SK-MEL-5 (cell line): ENCODE results near the gene PLA2G4E. TPM values are rescaled to one million over a fixed set of nuclear protein-coding genes. Genes with fewer than 3 reads are reported as not detected.

Experiments used
- DNase-seq: peaks from one replicate; pipeline ENCODE4 v3.0.0-alpha.2; 2016; ENCODE audit warnings: low read depth, low spot score
- in situ Hi-C: cut with HindIII; loops from 2 replicates; pipeline ENCODE4 v1.10.0; 2016; ENCODE audit warnings: low sequenced_read_pairs, high pct_unique_total_duplicates, low pct_unique_long_range_greater_than_20kb
- polyA plus RNA-seq, 2 experiments: library from polyadenylated mRNA; depleted of rRNA; stranded (reverse); fragments of >200 nt; gene quantifications; 2 replicates each; pipeline ENCODE4 v1.2.3, GENCODE V29; 2015
- total RNA-seq: library from RNA; depleted of rRNA; stranded (reverse); fragments of >200 nt; shearing (Covaris generic); gene quantifications from 2 replicates; pipeline ENCODE4 v1.2.3, GENCODE V29; 2014; rRNA removed

PLA2G4E gene, protein sequence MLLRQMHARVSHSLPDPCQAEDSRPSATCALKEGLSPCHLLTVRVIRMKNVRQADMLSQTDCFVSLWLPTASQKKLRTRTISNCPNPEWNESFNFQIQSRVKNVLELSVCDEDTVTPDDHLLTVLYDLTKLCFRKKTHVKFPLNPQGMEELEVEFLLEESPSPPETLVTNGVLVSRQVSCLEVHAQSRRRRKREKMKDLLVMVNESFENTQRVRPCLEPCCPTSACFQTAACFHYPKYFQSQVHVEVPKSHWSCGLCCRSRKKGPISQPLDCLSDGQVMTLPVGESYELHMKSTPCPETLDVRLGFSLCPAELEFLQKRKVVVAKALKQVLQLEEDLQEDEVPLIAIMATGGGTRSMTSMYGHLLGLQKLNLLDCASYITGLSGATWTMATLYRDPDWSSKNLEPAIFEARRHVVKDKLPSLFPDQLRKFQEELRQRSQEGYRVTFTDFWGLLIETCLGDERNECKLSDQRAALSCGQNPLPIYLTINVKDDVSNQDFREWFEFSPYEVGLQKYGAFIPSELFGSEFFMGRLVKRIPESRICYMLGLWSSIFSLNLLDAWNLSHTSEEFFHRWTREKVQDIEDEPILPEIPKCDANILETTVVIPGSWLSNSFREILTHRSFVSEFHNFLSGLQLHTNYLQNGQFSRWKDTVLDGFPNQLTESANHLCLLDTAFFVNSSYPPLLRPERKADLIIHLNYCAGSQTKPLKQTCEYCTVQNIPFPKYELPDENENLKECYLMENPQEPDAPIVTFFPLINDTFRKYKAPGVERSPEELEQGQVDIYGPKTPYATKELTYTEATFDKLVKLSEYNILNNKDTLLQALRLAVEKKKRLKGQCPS
- total RNA-seq: not detected in 2 replicates
- not detected in 2 replicates for polyA plus RNA-seq (2015; cell fraction: cytosol; rRNA removed)
- not detected in 2 replicates for polyA plus RNA-seq (2015; cell fraction: nucleus; rRNA removed)

GRCh38 chr15:42020713-42021273 lies at the start of gene PLA2G4E:
Gene PLA2G4E, minus strand, starts transcription at chr15:42021042. Its CDS starts 12 bp downstream, at chr15:42021030.
- no peak for DNase-seq
- in situ Hi-C loops: no loop called here

- in situ Hi-C loops: no loop called here
These were observed 49.6 kb upstream of the PLA2G4E start for GRCh38 chr15:42070279-42070975.

DNA sequence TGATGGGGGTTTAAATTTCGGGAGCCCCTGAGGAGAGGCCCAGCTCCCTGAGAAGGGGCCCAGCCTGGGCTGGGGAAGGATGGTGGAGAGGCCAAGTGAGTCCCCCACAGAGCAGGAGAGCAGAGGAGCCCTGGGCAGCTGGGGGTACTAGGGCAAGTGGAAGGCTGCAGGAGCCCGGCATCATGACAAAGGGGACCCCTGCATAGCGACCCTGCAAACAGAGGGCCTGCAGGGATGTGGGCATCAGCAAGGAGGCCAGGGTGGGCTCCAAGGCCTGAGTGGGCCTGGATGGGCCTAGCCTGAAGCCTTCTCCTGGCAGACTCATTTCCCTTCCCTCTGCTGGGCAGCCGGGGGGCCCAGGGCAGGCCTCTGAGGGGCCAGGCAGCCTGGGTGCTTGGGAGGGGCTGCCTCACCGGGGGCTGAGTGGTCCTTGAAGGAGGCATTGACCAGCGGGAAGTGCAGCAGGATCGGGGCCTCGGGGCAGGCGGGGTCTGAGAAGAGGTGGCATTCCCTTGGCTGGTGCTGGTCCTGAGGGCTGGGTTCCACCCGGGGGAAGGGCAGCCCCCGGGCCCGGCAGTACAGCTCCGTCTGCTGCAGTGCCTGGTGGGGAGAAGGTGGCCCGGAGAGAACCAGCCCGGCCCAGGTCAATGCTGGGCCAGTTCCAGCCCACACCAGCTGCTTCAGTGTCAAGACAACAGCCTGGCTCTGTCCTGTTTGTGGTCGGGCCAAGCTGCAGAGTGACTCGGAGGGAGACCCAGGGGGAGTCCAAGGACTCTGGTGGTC lies 48.8 kb upstream of the PLA2G4E start:
- DNase-seq: no peak
- in situ Hi-C loops: no loop called here

More at GRCh38 chr15:42070279-42070975, 49.6 kb upstream of the PLA2G4E start:
- DNase-seq: no peak

DNA sequence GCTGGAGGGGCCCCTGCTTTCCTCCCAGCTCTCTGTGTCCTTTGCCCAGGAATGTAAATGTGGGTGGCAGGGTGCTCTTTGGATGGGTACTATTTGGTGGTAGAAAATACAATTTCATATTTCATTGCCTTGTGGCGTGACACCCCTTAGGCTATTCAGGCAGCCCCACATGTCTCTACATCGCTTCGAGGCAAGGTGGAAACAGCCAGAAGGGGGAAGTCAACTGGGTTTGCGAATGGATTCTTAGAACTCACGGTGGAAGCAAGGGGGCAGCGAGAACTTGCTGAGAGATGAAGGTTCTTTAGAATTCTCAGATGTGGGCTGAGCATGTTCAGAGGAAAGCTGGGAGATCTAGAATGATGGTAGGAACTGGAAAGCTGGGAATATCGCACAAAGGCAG lies 48.2 kb upstream of the PLA2G4E start:
- in situ Hi-C loops: no loop called here

GRCh38 chr15:42068601-42069000 lies 47.8 kb upstream of the PLA2G4E start:
- no peak for DNase-seq
- in situ Hi-C loops: no loop called here

More for the DNA sequence above, 48.2 kb upstream of the PLA2G4E start:
- no peak for DNase-seq

DNA sequence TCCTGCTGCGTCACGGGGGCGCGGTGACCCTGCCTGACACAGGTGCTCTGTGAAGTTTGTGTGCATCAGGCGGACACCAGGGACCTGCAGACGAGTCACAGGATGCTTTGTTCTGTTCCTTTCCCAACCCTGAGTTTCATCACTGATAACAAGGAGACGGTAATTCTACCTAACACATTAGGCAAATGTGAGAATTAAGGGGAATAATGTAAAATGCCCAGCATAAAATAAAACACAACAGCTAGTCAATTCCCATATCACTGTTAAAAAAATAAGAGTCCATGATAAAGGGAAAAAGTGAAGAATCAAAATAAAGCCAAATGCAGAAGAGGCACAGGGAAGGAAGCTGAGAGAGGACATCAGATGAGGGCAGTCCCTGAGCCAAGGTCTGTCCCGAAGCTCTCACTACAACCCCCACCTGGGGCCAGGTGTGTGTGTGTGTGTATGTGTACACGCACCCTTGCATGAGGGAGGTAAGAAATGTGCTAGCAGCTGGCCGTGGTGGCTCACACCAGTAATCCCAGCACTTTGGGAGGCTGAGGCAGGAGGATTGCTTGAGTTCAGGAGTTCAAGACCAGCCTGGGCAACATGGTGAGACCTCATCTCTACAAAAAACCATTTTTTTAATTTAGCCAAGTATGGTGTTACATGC lies 46.0 kb upstream of the PLA2G4E start:
- no peak for DNase-seq
- in situ Hi-C loops: no loop called here

GRCh38 chr15:42065468-42065867 lies 44.6 kb upstream of the PLA2G4E start:
- in situ Hi-C loops: no loop called here
- no peak for DNase-seq

- in situ Hi-C loops: no loop called here
- peak; percentile 17 for DNase-seq
These were observed 44.2 kb upstream of the PLA2G4E start for GRCh38 chr15:42065033-42065432.

GRCh38 chr15:42064271-42064670 lies 43.4 kb upstream of the PLA2G4E start:
- DNase-seq: no peak
- in situ Hi-C loops: no loop called here

- DNase-seq: no peak
- in situ Hi-C loops: no loop called here
These were observed 42.4 kb upstream of the PLA2G4E start for GRCh38 chr15:42063122-42063848.

GRCh38 chr15:42062284-42062806 lies 41.5 kb upstream of the PLA2G4E start:
- in situ Hi-C loops: no loop called here
- no peak for DNase-seq

GRCh38 chr15:42060797-42061196 lies 40.0 kb upstream of the PLA2G4E start:
- in situ Hi-C loops: no loop called here
- DNase-seq: no peak

DNA sequence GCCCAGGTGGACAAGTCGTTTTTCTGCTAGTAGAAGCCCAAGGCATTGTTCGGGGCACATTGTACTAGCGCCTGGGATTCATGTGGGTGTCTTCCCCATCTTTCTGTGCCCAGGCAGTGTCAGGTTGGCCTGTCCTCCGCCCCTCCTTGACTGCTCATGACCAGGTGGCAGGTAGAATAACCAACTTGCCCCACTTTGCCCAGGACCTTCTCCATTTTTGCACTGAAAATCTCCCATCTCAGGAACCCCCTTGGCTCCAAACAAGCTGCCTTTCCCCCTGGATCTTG lies 39.6 kb upstream of the PLA2G4E start:
- in situ Hi-C loops: no loop called here
- DNase-seq: no peak

DNA sequence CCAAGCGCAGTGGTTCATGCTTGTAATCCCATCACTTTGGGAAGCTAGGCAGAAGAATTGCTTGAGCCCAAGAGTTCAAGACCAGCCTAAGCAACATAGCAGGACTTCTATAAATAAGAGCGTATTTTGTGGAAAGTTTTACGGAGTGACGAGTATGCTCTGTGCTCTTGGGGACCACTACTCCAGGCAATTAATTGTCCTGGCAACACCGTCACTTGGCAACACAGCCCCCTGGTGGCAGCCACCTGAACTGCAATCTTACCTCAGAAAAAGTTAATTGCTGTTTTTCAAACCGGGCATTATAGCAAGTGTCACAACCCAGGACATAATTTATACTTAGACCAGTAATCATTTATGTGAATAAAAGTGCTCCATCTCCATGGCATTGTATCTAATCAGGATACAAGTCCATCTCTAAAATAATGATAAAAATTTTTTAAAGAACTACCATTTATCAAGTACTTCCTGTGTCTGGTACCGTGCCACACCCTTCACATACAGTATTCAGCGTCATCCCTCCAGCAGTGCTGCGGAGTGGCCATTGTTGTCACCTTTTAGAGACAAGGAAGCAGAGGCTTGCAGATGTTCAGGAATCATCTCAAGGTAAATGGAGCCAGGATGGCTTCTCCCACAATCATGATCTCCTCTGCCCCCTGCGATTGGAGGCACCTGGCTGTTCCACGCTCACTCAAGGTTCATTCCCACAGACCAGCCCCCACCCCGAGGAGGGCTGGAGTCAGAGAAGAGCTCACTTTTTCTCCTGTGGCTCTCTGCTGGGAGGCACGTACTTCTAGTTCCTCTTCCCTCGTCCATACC lies 39.0 kb upstream of the PLA2G4E start:
- in situ Hi-C loops: no loop called here

DNA sequence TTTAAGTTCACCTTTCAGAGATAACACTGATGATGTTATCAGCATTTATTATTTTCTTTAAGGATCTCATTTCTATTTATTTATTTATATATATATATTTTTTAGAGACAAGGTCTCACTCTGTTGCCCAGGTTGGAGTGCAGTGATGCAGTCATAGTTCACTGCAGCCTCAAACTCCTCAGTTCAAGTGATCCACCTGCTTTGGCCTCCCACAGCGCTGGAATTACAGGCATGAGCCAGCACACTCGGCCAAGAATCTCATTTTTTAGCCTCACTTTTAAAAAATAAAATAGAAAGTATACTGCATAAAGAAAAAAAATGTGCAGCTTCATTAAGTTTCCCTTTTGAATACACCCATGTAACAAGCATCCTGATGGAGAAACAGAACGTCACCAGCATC lies 37.9 kb upstream of the PLA2G4E start:
- in situ Hi-C loops: no loop called here
- no peak for DNase-seq

More for the DNA sequence above, 39.0 kb upstream of the PLA2G4E start:
- peak; percentile 62 for DNase-seq
